ENCODE data around the gene ARMC10.
"Not testable (repeated sequence)": the region's sequence is repeated elsewhere in the genome, so short reads cannot be mapped to it uniquely, and the experiment has no call there.

The ARMC10 gene

DNA sequence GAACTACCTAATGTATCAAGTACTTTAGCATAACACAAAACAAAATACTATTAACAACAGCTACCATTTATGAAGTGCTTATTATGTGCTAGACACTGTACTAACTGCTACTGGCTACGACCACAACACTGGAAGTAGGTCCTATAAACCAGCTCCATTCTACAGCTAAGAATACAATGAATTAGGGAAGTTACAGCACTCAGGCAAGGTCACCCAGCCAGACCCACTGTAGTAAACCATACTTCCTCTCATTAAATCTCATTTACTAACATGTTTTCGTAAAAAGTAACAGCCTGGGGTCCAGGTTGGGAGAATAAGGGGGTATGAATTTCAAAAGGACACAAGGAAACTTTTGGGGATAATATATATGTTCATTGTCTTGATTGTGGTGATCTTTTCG, 48.6 kb downstream of the ARMC10 start:
- no peak for DNase-seq

- DNase-seq, result no peak
Measured at GRCh38 chr7:103124429-103124979, 49.6 kb downstream of the ARMC10 start.

DNA sequence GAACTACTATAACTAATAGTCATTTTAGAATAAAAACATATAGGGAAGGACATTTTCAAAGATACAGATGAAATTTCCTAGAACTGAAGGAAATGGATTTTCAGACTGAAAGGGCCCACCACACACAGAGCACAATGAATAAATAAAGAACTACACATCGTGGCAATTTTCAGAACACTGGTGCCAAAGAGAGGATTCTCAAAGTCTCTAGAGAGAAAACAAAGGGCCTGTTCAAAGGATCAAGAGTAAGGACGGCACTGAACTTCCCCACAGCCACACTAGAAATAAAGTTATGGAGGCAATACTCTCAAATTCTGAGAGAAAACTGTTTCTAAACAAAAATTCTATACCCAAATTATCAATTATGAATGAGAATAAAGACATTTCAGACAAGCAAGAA, 52.1 kb downstream of the ARMC10 start:
- DNase-seq, result peak in 6 of 56 donors; percentile 16 to 68 (median 31)

DNA sequence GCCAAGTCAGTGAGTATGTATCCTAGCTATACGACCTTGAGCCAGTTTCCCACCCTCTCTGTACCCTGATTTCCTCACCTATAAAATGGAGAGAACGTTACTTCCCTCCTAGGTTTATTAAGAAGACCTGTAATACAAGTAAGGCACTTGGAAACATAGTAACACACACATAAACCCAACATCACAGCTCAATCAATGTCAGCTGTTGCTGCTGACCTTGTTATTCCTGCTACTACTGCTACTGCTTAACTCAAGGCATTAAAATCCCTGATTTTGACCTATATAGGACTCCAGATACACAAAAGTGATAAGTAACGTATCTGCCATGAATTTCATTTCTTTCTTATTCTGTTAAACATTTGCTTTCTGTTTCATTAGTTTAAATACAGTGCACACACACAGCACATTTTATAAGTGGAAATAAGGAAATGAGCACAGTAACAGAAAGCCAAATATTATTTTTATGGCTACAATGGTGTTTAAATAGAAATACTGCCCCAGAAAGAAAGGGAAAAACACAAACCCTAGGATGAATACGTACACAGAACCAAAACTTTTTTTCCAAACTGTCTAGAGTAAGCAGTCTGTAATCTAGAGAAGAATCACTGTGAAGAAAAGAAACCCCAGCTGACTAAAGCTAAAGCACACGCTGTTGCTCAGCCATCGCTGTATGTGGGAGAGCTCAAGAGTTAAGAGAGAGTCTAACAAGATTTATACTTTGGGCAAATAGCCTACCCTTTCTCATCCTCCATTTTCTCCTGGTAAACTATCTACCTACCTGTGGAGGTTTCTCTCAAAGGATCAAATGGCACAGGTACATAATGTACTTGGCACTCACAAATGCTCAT, 55.0 kb downstream of the ARMC10 start:
- DNase-seq, result no peak

GRCh38 chr7:103130901-103131624, 56.1 kb downstream of the ARMC10 start:
- no peak for DNase-seq

- no peak for DNase-seq
Measured at GRCh38 chr7:103132995-103133688, 58.2 kb downstream of the ARMC10 start.

GRCh38 chr7:103134836-103135554, 60.1 kb downstream of the ARMC10 start:
- no peak for DNase-seq

- no peak for DNase-seq
Measured at GRCh38 chr7:103140061-103140460, 65.1 kb downstream of the ARMC10 start.

DNA sequence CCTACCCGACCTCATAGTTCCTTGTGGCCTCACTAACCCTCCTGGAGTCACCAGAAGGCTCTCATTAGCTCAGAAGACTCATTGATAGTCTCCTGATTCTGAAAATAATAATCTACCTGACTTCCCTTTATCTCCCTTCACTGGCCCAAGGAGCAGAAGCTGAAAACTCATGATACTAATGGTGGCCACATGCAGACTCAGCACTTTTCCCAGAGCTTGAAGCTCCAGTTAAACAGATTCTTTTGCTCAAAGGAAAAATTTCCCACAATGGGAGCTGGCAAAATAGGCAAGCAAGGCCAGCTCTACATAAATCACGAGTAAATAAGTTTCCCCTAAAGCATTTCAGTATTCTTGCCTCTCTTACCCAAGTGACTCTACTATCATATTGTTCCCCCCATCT, 65.7 kb downstream of the ARMC10 start:
- DNase-seq, result no peak

DNA sequence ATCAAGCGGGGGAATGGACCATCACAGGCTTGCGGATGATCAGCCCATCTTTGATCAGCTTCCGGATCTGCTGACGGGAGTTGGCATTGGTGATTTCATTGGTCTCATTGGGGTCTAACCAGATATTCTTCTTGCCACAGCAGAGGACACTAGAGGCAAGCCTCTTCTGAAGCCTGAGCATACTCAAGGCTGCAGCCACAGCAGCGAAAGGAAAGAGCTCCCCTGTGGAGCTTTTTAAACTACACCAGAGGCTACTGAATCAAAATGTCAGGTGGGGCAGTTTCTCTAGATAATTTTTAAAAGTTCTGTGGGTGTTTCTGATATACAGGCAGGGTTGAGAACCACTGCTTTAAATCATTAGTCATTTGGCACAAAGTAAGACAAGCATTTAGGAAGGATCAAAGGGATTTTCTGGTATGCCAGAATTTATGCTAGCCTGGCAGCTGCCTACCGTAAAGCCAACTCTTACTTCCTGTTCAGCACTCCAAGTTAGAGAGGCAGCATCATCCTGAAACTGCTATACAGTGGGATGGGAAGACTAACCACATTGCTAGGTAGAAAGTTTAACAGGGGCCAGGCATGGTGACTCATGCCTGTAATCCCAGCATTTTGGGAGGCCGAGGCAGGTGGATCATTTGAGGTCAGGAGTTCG, 66.9 kb downstream of the ARMC10 start:
- no peak for DNase-seq

- DNase-seq, result no peak
Measured at GRCh38 chr7:103142494-103142893, 67.6 kb downstream of the ARMC10 start.

DNA sequence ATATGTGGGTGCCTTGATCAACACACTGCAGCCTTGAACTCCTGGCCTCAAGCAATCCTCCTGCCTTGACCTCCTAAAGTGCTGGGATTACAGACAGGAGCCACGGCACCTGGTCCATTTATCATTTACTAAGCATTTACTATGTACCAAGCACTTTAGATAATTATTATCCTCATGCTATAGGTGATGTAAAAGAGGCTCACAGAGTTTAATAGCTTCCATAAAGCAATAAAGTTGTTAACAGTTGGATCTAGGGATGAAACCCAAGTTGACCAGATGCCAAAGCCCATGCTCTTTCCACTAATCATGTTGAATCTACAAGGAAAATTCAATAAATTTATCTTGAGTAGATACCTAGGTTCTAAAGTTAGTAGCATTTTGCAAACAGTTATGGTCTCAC, 68.9 kb downstream of the ARMC10 start:
- no peak for DNase-seq

GRCh38 chr7:103144754-103145153, 69.8 kb downstream of the ARMC10 start:
- DNase-seq, result not testable (repeated sequence)

GRCh38 chr7:103148131-103148993, 73.4 kb downstream of the ARMC10 start:
- DNase-seq, result no peak

All from amygdala (tissue), 56 donors.